NCI-H748 (cell line): Measurements from ENCODE around the gene NPIPA1.
"Not testable (repeated sequence)": the region's sequence is repeated elsewhere in the genome, so short reads cannot be mapped to it uniquely, and the experiment has no call there.

ENCODE experiments used
- DNase-seq: peaks from one replicate; lab custom pipeline; 2025; ENCODE audit not compliant: unreplicated experiment; lab: John Stamatoyannopoulos, UW

The NPIPA1 gene

DNA sequence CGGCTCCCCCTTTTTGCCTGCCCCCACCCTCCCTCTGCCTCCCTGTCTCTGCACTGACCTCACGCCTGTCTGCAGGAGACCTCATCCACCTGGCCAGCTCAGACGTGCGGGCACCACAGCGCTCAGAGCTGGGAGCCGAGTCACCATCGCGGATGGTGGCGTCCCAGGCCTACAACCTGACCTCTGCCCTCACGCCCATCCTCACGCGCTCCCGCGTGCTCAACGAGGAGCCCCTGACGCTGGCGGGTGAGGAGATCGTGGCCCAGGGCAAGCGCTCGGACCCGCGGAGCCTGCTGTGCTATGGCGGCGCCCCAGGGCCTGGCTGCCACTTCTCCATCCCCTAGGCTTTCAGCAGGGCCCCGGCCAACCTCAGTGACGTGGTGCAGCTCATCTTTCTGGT, 8.1 kb upstream of the NPIPA1 start:
- not testable (repeated sequence) for DNase-seq

GRCh38 chr16:14930246-14930645, 7.0 kb upstream of the NPIPA1 start:
- not testable (repeated sequence) for DNase-seq

- DNase-seq: not testable (repeated sequence)
Observed at GRCh38 chr16:14930971-14931370, 6.3 kb upstream of the NPIPA1 start.

DNA sequence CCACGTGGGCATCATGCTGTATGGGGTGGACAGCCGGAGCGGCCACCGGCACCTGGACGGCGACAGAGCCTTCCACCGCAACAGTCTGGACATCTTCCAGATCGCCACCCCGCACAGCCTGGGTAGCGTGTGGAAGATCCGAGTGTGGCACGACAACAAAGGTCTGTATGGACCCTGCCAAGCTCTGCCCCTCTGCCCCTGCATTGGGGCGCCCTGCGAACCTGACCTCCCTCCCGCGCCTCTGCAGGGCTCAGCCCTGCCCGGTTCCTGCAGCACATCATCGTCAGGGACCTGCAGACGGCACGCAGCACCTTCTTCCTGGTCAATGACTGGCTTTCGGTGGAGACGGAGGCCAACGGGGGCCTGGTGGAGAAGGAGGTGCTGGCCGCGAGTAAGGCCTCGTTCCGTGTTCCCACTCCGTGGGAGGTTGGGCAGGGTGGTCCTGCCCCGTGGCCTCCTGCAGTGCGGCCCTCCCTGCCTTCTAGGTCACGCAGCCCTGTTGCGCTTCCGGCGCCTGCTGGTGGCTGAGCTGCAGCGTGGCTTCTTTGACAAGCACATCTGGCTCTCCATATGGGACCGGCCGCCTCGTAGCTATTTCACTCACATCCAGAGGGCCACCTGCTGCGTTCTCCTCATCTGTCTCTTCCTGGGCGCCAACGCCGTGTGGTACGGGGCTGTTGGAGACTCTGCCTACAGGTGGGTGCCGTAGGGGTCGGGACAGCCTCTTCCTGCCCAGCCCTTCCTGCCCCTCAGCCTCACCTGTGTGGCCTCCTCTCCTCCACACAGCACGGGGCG, 4.5 kb upstream of the NPIPA1 start:
- DNase-seq: not testable (repeated sequence)

- DNase-seq: not testable (repeated sequence)
Observed at GRCh38 chr16:14937994-14938393, 751 bp downstream of the NPIPA1 start.

DNA sequence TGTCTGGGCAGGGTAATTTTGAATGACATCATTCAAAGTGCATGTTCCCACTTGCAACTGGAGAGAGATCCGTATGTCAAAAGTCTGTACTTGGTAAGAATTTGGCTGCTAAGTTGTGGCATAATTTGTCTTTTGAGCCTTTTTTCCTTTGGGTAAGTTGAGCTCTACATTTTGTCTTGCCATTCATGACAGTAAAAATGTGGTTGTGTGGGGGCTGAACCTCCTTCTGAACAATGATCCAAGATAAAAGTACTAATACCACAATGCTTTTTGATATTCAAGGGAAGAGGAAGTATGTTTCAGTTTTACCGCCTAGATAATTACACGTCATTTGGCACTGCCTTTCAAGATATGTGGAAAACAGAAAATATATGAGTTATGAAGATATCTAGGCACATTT, 5.4 kb downstream of the NPIPA1 start:
- DNase-seq: not testable (repeated sequence)

GRCh38 chr16:14955546-14956231, 18.4 kb downstream of the NPIPA1 start:
- DNase-seq: no peak

DNA sequence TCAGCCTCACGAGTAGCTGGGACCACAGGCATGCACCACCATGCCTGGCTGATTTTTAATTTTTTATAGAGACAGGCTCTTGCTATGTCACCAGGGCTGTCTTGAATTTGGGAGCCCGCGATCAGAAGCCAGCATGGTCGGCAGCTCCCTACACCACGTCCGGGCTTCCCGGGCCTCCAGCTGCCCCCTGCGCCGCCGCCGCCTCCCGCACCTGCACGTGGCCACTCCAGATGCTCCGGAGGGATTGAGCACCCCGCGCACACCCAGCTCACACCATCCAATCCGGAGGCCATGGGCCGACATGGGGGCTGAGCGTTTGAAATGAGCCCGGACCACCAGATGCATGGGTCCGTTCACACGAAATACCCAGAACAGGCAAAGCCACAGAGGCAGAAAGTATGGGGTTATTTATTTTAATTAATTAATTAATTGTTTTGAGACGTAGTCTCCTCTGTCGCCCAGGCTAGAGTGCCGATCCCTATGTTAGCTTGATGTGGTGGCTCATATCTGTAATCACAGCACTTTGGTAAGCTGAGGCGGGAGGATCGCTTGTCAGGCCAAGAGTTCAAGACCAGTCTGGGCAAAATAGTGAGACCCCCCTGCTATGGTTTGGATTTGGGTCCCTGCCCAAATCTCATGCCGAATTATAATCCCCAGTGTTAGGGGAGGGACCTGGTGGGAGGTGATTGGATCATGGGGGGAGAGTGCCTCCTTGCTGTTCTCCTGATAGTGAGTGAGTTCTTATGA, 20.5 kb downstream of the NPIPA1 start:
- DNase-seq: no peak

GRCh38 chr16:14958323-14958600, 21.0 kb downstream of the NPIPA1 start:
- DNase-seq: no peak

DNA sequence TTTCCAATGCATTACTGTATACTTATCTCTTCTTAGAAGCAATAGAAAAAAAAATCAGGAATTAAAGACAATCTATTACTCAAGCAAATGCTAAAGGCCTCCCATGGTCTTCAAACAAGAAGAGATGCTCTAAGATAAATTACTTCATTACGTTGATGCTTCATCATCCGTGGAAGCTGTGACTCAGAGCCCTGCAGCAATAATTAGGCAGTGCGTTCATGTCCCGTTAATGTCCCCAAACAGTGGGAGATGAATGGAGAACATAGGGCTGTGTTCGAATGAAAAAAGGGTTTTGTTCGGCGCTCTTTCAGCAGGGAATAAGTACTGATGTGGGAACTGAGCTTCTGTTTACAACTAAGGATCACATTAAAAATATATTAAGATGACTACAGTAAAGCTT, 21.7 kb downstream of the NPIPA1 start:
- DNase-seq: peak; percentile 2

- DNase-seq: no peak
Observed at GRCh38 chr16:14961405-14962186, 24.4 kb downstream of the NPIPA1 start.

DNA sequence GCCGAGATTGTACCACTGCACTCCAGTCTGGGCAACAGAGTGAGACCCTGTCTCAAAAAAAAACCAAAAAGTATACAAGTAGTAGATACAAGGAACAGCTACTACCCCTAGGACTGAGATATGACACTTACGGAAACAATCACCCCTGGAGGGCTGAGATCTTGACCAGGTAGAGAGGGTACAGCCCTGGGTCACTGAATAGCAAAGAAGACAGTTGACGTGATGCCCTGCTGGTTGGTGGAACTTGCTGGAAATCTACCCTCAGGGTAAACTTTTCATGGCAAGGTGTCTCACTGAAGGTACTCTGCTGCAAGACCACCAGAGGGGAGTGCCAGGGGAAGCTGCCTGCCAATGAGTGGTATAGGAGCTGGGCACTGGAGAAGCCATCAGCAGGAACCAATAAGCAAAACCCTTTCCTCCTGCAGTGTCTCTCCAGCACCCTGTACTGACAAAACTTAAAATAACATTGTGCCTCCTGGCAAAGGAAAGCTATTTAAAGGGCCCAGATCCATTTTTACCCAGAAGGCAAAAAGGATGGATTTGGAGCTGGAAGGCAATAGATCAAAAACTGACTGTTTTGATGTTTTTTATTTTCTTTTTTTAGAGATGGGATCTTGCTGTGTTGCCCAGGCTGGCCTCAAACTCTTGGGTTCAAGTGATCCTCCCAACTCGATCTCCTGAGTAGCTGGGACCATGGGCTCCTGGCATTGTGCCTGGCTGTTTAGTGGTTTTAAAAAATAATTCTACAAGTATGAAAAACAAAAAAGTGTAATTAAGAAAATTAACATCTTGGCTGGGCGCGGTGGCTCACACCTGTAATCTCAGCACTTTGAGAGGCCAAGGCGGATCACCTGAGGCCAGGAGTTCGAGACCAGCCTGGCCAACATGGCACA, 26.3 kb downstream of the NPIPA1 start:
- DNase-seq: no peak

- no peak for DNase-seq
Observed at GRCh38 chr16:14965328-14965727, 28.1 kb downstream of the NPIPA1 start.

GRCh38 chr16:14969795-14970194, 32.6 kb downstream of the NPIPA1 start:
- DNase-seq: not testable (repeated sequence)

GRCh38 chr16:14971621-14972228, 34.5 kb downstream of the NPIPA1 start:
- DNase-seq: not testable (repeated sequence)

DNA sequence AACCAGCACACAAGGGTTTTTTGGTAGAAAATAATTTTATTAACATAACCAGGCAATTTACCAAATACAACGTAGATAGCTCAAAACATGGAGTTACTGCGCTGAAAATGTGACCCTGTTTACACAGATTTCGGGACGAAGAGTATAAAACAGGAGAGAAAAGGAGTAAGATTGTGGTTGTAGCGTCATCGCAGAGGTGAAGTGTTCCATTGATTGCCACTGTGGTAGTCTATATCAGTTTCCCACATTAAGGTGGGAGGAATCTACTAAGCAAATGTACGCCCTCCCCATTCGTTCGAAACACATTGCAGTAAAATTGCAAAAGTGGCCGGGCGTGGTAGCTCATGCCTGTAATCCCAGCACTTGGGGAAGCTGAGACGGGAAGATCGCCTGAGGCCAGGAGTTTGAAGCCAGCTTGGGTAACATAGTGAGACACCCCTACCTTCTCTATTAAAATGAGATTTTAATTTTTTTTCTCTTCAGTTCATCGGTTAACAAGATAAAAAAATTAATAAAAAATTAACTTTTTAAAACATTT, 36.6 kb downstream of the NPIPA1 start:
- peak; percentile 0 for DNase-seq

- DNase-seq: not testable (repeated sequence)
Observed at GRCh38 chr16:14974331-14974655, 37.0 kb downstream of the NPIPA1 start.

GRCh38 chr16:14974656-14975417, 37.6 kb downstream of the NPIPA1 start, which contains the start of gene PDXDC1:
Gene PDXDC1 (plus strand): TSS chr16:14975026. CDS start chr16:14975200, 174 bp downstream.
- DNase-seq: peak; percentile 85
